ENCODE measurements around the gene NAB2.
"Not testable (repeated sequence)": the region's sequence is repeated elsewhere in the genome, so short reads cannot be mapped to it uniquely, and the experiment has no call there.

- TF ChIP-seq CTCF (IDR thresholded peaks at IDR 0.05; ENCODE audit: control extremely low read depth in 1 of 3, insufficient read depth in 1 of 3, low read depth in 1 of 3, low read length in 3 of 3); CTBP2 (IDR thresholded peaks at IDR 0.05; ENCODE audit: borderline replicate concordance, insufficient read depth, insufficient read length, low read length); TCF12 (IDR thresholded peaks at IDR 0.05; ENCODE audit: low read depth, low read length); POLR2A (IDR thresholded peaks at IDR 0.05; ENCODE audit: control extremely low read depth in 1 of 2, low read depth in 2 of 2, low read length in 2 of 2); EGR1 (IDR thresholded peaks at IDR 0.05; ENCODE audit: borderline replicate concordance, low read depth, low read length); EZH2 (IDR thresholded peaks at IDR 0.05; ENCODE audit: low read depth, low read length, severe bottlenecking); MAX (IDR thresholded peaks at IDR 0.05); ATF3 (IDR thresholded peaks at IDR 0.05; ENCODE audit: insufficient read depth, low read depth, low read length); BCL11A (IDR thresholded peaks at IDR 0.05; ENCODE audit: low read depth in 2 of 2, low read length in 2 of 2); FOSL1 (IDR thresholded peaks at IDR 0.05; ENCODE audit: insufficient read depth, low read depth, low read length); CHD7 (IDR thresholded peaks at IDR 0.05; ENCODE audit: insufficient replicate concordance, low read length): not testable (repeated sequence)
These were observed 31.8 kb downstream of the NAB2 start for GRCh38 chr12:57120718-57121117.
